HEK293T (cell line): ENCODE results near the gene RBM20.

Experiments used
- ARNT ChIP-seq: fragments of 450-650 bp; IDR thresholded peaks from 2 replicates; pipeline ENCODE4 v1.6.1; 2017; ENCODE audit warnings: mild to moderate bottlenecking
- ELF4 ChIP-seq: fragments of 450-650 bp; IDR thresholded peaks from 2 replicates; pipeline ENCODE4 v1.6.1; 2017; ENCODE audit warnings: antibody characterized with exemption
- FOXA1 ChIP-seq: fragments of 450-650 bp; IDR thresholded peaks from 2 replicates; pipeline ENCODE4 v1.6.1; 2016; ENCODE audit warnings: mild to moderate bottlenecking
- FOXM1 ChIP-seq: fragments of 450-650 bp; IDR thresholded peaks from 2 replicates; pipeline ENCODE4 v1.6.1; 2017; ENCODE audit warnings: mild to moderate bottlenecking, borderline replicate concordance
- HDGF ChIP-seq: fragments of 450-650 bp; IDR thresholded peaks from 2 replicates; pipeline ENCODE4 v1.6.1; 2017; ENCODE audit warnings: antibody characterized with exemption, borderline replicate concordance
- L3MBTL2 ChIP-seq: fragments of 450-650 bp; conservative IDR thresholded peaks from 2 replicates; pipeline ENCODE4 v1.6.1; 2016; ENCODE audit warnings: mild to moderate bottlenecking
- LEF1 ChIP-seq: fragments of 450-650 bp; IDR thresholded peaks from 2 replicates; pipeline ENCODE4 v1.6.1; 2017; ENCODE audit warnings: mild to moderate bottlenecking, borderline replicate concordance
- NFRKB ChIP-seq: fragments of 450-650 bp; IDR thresholded peaks from 2 replicates; pipeline ENCODE4 v1.6.1; 2016; ENCODE audit warnings: mild to moderate bottlenecking, moderate library complexity
- PKNOX1 ChIP-seq: fragments of 450-650 bp; IDR thresholded peaks from 2 replicates; pipeline ENCODE4 v1.6.1; 2016
- SP1 ChIP-seq: fragments of 450-650 bp; IDR thresholded peaks from 2 replicates; pipeline ENCODE4 v1.6.1; 2017
- SUZ12 ChIP-seq: fragments of 450-650 bp; IDR thresholded peaks from 2 replicates; pipeline ENCODE4 v1.6.1; 2016; ENCODE audit warnings: mild to moderate bottlenecking
- TARDBP ChIP-seq: fragments of 450-650 bp; IDR thresholded peaks from 2 replicates; pipeline ENCODE4 v1.6.1; 2016
- ZNF384 ChIP-seq: fragments of 450-650 bp; IDR thresholded peaks from 2 replicates; pipeline ENCODE4 v1.6.1; 2016

GRCh38 chr10:110709444-110709828 is 65.3 kb downstream of the RBM20 start:
- no peak for TF ChIP-seq ELF4
- no peak for TF ChIP-seq SP1
- no peak for TF ChIP-seq NFRKB
- TF ChIP-seq FOXA1 = no peak
- no peak for TF ChIP-seq FOXM1
- no peak for TF ChIP-seq HDGF
- TF ChIP-seq L3MBTL2 = no peak
- 0 out of 2 replicates have a peak, but pooled peaks have one; percentile 42 for TF ChIP-seq ZNF384
- no peak for TF ChIP-seq PKNOX1
- no peak for TF ChIP-seq ARNT
- TF ChIP-seq LEF1 = no peak
- TF ChIP-seq TARDBP = no peak
- no peak for TF ChIP-seq SUZ12
